Activated T-helper 1 cell treated with anti-CD3 and anti-CD28 coated beads, Interleukin-2, amount 50 U/mL, for 16 hours (primary cell): ENCODE measurements around the gene LMF1.

ENCODE experiments used
- DNase-seq, 2 donors: peaks; one replicate each; pipeline ENCODE4 v3.0.0-alpha.2; 2020; ENCODE audit warnings: low read depth in 1 of 2, low spot score in 1 of 2

The LMF1 gene

DNA sequence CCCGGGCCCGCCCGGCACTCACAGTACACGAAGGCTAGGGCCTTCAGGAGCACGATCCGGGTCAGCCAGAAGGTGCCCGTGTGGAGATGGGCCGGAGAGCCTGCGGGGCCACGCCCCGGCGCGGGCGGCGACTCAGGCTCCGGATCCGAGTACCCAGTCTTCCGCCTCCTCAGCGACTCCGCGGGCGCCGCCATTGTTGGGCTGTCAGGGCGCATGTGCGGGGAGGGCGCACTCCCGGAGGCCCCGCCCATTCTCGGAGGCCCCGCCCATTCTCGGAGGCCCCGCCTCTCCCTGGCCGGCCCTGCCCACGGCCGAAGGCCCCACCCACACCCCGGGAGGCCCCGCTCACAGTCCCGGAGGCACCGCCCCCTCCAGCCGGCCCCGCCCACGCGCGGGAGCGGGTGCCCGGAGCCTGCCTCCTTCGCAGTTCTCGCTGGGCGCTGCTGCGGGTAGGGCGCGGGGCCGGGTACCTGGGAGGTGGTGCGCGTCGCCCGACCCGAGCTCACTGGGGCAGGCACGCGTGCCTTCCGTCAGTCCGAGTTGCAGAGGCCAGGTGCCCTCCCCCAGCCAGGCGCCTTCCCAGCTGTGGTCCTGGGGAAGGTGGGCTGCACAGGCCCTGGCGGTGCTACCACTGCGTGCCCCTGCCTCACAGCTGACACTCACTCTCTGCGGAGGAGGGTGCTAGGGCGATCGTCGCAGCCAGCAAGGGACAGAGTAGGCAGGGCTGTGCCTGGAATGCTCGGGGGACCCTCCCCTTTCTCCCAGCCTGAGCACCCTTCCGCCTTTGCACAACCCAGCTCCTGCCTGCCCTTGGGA is at the start of gene LMF1:
Gene LMF1, minus strand, starts transcription at position 219 of the 816 bp plus-strand sequence. Its CDS starts 4 bp downstream, at position 215.
- DNase-seq = peak; percentile 92 to 94

DNA sequence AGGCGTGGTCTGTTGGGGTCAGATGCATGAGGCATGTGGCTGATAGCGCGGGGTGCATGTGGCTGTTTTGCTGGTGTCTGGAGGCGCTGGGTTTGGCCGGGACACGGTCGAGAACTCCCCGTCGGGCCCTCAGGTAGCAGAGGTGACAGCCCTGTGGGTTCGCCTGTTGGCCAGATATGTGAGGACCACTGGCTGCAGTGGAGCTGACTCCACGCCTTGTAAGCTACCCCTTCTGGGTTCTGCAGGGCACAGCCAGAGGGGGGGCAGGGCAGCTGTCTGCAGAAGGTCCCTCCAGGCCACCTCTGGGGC is 49.3 kb upstream of the LMF1 start:
- no peak for DNase-seq

- DNase-seq = no peak
Observed at GRCh38 chr16:1019231-1020090, 48.7 kb upstream of the LMF1 start.

GRCh38 chr16:1018447-1019198 is 47.8 kb upstream of the LMF1 start:
- no peak for DNase-seq

- no peak for DNase-seq
Observed at GRCh38 chr16:1014771-1015495, 44.1 kb upstream of the LMF1 start.

DNA sequence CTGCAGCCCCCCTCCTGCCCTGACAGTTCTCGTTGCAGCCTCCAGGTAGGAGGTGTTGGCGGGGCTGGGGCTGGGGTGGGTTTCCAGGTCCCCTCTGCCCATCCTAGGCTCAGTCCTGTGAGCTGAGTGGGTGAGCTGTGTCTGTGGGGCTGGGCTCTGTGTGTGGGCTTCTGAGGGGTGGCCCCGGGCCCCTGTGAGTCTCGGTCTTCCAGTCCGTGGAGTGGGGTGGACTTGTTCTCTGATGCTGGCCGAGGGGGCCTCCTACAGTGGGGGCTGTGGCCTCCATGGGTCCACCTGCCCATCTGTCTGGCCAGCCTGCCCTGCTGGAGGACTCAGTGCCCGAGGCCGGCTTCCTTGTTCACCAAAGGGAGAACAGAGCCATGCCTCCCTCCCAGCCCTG is 43.4 kb upstream of the LMF1 start:
- no peak for DNase-seq

DNA sequence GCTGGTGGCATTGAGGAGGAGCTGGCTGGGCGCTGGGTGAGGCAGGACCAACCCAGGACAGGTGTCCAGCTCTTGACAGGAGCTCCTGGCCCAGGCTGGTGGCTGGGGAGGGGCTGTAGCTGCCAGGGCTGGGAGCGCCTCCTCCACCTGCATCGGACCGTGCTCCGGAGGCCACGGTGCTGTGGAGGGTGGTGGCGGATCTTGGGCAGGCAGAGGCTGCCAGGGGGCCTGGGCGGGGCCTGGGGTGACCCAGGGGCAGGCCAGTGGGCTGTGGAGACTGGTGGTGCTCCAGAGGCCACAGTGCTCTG is 42.8 kb upstream of the LMF1 start:
- no peak for DNase-seq

GRCh38 chr16:1012722-1013592 is 42.2 kb upstream of the LMF1 start:
- DNase-seq = no peak

- DNase-seq = no peak
Observed at GRCh38 chr16:1012135-1012534, 41.4 kb upstream of the LMF1 start.

- no peak for DNase-seq
Observed at GRCh38 chr16:1011316-1012082, 40.7 kb upstream of the LMF1 start.

DNA sequence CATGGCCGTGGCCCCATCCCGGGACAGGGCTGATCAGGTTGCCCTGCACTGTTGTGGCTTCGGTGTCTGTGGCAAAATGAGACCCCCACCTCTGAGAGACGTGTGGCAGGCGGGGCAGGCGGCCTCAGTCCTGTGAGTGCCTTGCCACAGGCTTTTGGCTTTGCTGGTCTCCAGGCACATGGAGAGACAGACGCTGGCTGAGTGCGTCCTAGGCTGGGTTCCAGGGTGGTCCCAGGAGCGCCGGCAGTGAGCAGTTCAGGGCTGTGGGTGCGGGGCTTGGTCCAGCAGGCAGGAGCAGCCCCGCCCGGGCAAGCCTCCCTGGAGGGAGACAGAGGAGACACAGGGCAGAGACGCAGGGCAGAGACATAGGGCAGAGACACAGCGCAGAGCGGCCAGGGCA is 40.0 kb upstream of the LMF1 start:
- no peak for DNase-seq

- DNase-seq = no peak
Observed at GRCh38 chr16:1010251-1010650, 39.5 kb upstream of the LMF1 start.

- no peak for DNase-seq
Observed at GRCh38 chr16:1009358-1010150, 38.8 kb upstream of the LMF1 start.

GRCh38 chr16:1008085-1008484 is 37.3 kb upstream of the LMF1 start:
- no peak for DNase-seq

- DNase-seq = no peak
Observed at GRCh38 chr16:1007284-1007850, 36.6 kb upstream of the LMF1 start.

GRCh38 chr16:1006781-1007180 is 36.0 kb upstream of the LMF1 start:
- DNase-seq = no peak

DNA sequence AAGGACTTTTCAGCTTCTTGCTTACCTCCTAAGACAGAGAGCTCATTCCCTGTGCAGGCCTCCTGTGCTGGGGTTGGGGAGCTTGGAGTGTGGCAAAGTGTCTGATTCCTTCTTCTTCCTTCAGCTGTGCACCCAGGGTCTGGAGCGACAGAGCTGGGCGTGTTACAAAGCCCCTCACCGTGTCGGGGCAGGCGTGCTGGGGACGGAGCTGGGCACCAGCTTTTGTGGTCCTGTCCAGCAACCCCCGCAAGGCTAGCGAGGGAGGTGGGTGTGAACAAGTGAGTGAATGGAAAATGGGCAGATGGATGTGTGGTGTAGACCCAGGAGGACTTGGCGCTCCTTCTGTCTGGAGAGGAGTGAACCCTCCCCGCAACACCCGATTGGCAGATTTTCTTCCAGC is 34.5 kb upstream of the LMF1 start:
- no peak for DNase-seq
